Fibroblast of lung (primary cell): Measurements from ENCODE around the gene WNT3A.

Source experiments
- EZH2 ChIP-seq: IDR thresholded peaks from 2 replicates; pipeline ENCODE4 v1.5.1; 2012; ENCODE audit warnings: low read length, control low read depth, mild to moderate bottlenecking; ENCODE audit errors: missing control alignments
- TF ChIP-seq, protein P1 (sequence below), 2 donors: IDR thresholded peaks in 1 of 2; conservative IDR thresholded peaks in 1 of 2; 1 replicate in 1 of 2; 2 replicates in 1 of 2; pipeline ENCODE4 v1.5.1; 2011 to 2012; ENCODE audit warnings: low read length in 2 of 2, control low read depth in 1 of 2, inconsistent platforms in 1 of 2, low read depth in 1 of 2, mild to moderate bottlenecking in 1 of 2

DNA sequence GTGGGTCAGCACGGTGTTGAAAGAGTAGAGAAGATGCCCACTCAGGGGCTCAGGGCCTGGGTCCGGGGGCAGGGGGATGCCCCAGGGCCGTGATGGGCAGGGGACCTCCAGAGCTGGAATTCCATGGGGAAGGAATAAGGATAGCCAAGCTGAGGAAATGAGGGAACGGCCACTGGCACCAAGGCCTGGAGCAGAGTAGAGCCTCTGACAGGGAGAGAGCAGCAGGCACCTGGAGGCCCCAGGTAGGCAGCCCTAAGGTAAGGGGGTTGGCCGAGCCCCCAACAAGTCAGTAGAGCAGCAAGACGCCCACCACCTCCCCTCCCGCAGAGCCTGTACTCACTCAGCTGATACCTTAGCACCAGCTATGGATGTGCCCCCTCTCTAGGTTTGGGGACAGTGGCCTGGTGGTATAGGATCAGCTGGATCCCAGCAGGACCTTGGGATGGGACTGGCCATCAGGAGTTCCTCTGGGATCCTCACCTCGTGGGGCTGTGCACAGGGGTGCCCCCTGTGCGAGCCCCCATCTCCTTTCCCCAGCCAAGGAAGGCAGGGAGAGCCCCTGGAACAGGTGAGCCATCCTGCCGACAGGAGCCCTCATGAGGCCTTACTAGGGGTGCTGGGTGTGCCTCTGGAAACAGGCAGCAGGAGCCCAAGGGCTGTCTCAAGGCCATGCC lies 54.8 kb downstream of the WNT3A start:
- TF ChIP-seq, protein P1, sequence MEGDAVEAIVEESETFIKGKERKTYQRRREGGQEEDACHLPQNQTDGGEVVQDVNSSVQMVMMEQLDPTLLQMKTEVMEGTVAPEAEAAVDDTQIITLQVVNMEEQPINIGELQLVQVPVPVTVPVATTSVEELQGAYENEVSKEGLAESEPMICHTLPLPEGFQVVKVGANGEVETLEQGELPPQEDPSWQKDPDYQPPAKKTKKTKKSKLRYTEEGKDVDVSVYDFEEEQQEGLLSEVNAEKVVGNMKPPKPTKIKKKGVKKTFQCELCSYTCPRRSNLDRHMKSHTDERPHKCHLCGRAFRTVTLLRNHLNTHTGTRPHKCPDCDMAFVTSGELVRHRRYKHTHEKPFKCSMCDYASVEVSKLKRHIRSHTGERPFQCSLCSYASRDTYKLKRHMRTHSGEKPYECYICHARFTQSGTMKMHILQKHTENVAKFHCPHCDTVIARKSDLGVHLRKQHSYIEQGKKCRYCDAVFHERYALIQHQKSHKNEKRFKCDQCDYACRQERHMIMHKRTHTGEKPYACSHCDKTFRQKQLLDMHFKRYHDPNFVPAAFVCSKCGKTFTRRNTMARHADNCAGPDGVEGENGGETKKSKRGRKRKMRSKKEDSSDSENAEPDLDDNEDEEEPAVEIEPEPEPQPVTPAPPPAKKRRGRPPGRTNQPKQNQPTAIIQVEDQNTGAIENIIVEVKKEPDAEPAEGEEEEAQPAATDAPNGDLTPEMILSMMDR (conservative IDR thresholded peaks at IDR 0.05 in 1 of 2, IDR thresholded peaks at IDR 0.05 in 1 of 2; ENCODE audit: low read depth in 1 of 2, low read length in 2 of 2) = no peak
- no peak for TF ChIP-seq EZH2
